WI38 (cell line): ENCODE measurements around the gene ST8SIA3.

Experiments
- H3K4me3 ChIP-seq: 2 replicates; pipeline ENCODE4 v1.5.1; 2011; ENCODE audit warnings: low read depth, mild to moderate bottlenecking, control low read depth, low read length
- TF ChIP-seq, protein P1 (sequence below): IDR thresholded peaks from 2 replicates; pipeline ENCODE4 v1.5.1; 2012; ENCODE audit warnings: low read depth, mild to moderate bottlenecking, control low read depth, low read length

The ST8SIA3 gene, protein sequence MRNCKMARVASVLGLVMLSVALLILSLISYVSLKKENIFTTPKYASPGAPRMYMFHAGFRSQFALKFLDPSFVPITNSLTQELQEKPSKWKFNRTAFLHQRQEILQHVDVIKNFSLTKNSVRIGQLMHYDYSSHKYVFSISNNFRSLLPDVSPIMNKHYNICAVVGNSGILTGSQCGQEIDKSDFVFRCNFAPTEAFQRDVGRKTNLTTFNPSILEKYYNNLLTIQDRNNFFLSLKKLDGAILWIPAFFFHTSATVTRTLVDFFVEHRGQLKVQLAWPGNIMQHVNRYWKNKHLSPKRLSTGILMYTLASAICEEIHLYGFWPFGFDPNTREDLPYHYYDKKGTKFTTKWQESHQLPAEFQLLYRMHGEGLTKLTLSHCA

DNA sequence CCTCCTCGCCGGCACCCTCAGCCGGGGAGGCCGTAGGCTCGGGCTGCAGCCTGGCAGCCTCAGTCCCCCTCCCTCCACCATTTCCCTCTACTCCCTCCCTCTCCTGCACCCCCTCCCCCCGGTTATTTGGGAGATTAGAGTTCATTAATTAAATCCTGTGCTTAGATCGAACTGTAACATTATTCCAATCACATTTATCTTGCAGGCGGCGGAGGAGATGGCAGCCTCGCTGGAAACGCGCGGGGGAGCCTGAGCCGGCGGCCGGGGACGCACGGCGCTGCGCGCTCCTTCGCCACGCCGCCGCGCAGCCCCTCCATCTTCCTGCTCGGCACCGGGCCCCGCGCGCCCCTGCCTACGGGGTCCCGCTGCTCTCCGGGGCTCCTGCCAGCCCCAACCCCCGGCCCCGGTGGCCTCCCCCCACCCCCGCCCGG, at the start of gene ST8SIA3:
Gene ST8SIA3, plus strand, starts transcription at position 287 of the 431 bp plus-strand sequence. CDS start 290 bp downstream, outside the sequence.
- TF ChIP-seq, protein P1, sequence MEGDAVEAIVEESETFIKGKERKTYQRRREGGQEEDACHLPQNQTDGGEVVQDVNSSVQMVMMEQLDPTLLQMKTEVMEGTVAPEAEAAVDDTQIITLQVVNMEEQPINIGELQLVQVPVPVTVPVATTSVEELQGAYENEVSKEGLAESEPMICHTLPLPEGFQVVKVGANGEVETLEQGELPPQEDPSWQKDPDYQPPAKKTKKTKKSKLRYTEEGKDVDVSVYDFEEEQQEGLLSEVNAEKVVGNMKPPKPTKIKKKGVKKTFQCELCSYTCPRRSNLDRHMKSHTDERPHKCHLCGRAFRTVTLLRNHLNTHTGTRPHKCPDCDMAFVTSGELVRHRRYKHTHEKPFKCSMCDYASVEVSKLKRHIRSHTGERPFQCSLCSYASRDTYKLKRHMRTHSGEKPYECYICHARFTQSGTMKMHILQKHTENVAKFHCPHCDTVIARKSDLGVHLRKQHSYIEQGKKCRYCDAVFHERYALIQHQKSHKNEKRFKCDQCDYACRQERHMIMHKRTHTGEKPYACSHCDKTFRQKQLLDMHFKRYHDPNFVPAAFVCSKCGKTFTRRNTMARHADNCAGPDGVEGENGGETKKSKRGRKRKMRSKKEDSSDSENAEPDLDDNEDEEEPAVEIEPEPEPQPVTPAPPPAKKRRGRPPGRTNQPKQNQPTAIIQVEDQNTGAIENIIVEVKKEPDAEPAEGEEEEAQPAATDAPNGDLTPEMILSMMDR: no peak
- H3K4me3 ChIP-seq: no peak within 1 kb of the TSS

DNA sequence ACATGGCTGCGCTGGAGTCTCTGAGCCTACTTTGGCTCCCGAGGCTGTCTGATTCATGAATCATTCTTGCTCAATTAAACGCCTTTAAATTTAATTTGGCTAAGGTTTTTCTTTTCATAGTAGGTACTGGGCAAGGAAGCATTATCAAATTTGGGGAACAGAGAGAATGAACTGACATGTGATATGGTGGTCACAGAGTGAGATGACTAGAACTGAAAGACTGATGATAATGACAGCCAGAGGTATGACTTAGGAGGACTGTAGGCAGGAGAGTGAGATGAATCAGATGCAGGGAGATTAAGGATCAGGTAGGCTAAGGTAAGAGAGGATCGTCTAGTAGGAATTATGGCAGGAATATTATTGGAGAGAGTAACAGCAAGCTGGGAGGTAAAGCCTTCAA, 40.9 kb upstream of the ST8SIA3 start:
- H3K4me3 ChIP-seq: no peak overlapping the region
- TF ChIP-seq, protein P1: no peak

DNA sequence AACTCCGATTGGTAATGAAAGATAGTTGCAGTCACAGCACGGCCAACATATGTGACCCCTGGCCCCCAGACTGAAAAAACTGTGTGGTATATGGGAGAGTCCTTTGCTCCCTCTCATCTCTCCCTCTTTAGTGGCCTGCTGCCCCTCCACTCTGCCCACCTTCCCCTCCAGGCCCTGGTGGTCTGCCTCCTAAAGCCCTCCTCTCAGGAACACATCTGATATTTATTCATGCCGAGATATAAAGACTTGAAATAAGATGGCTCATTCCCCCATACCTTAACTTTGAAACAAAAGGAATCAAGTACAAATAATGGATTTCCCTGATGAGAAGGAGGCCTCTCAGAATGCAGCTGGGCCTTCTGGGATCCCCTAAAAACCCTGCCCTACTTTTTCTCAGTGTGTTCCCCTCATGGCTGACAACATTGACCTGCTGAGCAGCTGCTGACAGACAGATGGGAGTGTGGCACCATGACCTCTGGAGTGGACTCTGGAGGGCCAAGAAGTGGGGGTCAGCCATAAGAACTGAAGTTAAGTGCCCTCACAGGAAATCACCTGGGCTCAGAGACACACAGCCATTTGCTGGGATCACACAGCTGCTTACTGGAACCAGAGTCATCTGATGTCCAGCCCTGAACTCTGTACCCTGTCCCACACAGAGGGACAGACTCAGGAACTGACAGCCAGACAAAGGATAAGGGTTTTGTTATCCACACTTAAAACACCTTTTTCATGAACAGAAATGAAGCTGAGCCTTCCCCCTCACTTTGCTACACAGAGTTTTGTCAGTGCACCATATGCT, 39.8 kb upstream of the ST8SIA3 start:
- H3K4me3 ChIP-seq: no peak overlapping the region
- TF ChIP-seq, protein P1: no peak

DNA sequence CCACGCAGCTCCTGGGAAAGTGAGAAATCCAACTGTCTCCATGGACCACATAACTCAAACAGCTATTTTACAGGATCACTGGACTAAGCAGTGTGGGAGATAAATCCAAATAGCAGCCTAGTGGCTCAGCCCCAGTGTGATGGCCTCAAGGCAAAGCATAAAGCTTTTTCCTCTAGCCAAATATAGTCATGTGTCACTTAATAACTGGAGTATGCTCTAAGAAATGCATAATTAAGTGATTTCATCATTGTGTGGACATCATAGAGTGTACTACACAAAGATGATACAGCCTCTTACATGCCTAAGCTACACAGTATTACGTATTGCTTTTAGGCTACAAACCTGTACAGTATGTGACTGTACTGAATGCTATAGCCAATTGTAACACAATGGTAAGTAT, 31.8 kb upstream of the ST8SIA3 start:
- no peak overlapping the region for H3K4me3 ChIP-seq
- TF ChIP-seq, protein P1: no peak

DNA sequence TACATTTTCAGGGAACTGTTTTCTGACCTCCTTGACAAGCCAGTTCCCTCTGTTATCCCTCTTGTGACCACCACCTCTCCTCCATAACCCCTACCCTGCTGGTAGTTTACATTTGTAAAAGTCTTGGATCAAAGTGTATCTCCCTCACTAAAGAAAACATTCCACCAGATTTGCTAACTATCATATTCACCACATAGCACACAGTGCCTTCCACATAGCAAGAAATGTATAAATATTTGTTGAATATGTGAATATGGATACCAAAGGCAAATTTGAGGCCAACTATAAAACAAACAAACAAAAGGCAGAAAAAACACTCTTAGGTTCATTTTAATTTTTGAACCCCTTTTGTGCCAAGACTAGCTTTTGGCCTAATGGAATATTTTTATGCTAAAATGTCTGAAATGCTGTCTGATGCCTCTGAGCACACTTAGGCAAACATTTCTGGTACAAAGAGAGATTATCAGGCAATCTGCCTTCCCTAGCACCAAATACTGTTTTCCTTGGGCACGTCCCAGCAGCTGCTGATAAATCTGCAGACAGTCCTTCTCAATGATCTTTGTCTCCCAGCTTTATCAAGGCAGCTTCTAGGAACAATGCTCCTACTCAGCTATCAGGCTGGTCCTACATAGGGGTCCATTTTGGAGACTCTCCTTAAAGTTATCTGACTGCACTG, 26.7 kb upstream of the ST8SIA3 start:
- TF ChIP-seq, protein P1: no peak
- no peak overlapping the region for H3K4me3 ChIP-seq

DNA sequence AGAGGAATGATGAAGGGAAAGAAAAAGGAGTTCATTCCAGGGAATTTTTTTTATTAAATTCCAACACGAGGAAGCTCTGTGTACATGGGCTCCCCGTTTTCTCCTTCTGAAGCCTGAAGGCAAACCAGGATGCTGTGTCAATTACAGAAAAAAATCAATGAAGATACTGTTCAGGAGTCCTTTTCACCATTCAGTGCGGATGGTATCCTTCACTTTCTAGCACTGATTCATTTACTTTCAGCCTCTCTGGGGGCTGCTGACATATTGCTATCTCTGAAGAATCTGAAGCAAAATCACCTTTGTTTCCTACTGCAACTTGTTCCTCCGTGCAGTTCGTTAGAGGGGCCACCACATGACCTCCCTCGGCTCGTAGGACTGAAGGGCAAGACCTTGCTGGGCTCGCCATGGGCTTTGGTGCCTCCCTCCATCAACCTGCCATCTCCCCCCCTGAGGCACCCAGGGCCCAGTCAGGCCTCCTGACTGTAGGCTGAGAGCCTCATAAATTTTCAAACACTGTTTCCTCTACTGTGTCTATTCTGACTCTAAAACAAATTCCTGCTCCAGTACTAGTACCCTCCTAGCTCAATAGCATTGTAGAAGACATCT, 25.5 kb upstream of the ST8SIA3 start:
- H3K4me3 ChIP-seq: no peak overlapping the region
- TF ChIP-seq, protein P1: no peak
